Activated T-cell treated with anti-CD3 and anti-CD28 coated beads, Interleukin-2, amount 50 U/mL, for 1 hour (primary cell): ENCODE data around the gene SLC25A12.
A peak's percentile ranks its signal among the peaks of the same experiment; 100 is the strongest.
"Not testable (repeated sequence)": the region's sequence is repeated elsewhere in the genome, so short reads cannot be mapped to it uniquely, and the experiment has no call there.

Experiments
- DNase-seq: peaks from one replicate; pipeline ENCODE4 v3.0.0-alpha.2; 2020

The SLC25A12 gene, protein sequence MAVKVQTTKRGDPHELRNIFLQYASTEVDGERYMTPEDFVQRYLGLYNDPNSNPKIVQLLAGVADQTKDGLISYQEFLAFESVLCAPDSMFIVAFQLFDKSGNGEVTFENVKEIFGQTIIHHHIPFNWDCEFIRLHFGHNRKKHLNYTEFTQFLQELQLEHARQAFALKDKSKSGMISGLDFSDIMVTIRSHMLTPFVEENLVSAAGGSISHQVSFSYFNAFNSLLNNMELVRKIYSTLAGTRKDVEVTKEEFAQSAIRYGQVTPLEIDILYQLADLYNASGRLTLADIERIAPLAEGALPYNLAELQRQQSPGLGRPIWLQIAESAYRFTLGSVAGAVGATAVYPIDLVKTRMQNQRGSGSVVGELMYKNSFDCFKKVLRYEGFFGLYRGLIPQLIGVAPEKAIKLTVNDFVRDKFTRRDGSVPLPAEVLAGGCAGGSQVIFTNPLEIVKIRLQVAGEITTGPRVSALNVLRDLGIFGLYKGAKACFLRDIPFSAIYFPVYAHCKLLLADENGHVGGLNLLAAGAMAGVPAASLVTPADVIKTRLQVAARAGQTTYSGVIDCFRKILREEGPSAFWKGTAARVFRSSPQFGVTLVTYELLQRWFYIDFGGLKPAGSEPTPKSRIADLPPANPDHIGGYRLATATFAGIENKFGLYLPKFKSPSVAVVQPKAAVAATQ

GRCh38 chr2:171893824-171894611, at the start of gene SLC25A12:
Gene SLC25A12 (minus strand): TSS chr2:171894244. CDS start chr2:171894214, 30 bp downstream.
- DNase-seq = peak; percentile 71

DNA sequence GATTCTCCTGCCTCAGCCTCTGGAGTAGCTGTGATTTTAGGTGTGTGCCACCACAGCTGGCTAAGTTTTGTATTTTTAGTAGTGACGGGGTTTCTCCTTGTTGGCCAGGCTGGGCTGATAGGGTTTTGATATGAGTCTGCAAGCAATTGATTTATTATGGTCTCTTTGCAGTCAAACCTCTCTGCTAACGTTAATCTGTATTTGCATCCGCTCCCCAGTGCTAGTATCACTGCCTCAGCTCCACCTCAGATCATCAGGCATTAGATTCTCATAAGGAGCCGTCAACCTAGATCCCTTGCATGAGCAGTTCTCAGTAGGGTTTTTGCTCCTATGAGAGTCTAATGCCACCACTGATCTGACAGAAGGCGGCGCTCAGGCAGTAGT, 47.3 kb upstream of the SLC25A12 start:
- DNase-seq = no peak

- no peak for DNase-seq
Observed at GRCh38 chr2:171939743-171940071, 45.7 kb upstream of the SLC25A12 start.

- DNase-seq = no peak
Observed at GRCh38 chr2:171939058-171939742, 45.2 kb upstream of the SLC25A12 start.

DNA sequence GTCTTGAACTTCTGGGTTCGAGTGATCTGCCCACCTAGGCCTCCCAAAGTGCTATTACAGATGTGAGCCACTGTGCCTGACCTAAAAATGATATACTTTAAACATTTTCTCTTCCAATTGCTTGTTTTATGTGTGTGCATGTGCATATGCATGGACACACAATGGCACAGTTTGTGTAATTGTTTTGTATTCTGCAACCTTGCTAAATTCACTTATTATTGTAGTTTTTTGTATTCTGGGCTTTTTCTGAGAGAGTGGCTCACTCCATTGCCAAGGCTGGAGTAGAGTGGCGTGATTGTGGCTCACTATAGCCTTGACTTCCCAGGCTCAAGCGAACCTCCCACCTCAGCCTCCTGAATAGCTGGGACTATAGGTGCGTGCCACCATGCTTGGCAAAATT, 36.3 kb upstream of the SLC25A12 start:
- DNase-seq = no peak

GRCh38 chr2:171924170-171924942, 30.3 kb upstream of the SLC25A12 start:
- DNase-seq = no peak

- no peak for DNase-seq
Observed at GRCh38 chr2:171923206-171923605, 29.2 kb upstream of the SLC25A12 start.

DNA sequence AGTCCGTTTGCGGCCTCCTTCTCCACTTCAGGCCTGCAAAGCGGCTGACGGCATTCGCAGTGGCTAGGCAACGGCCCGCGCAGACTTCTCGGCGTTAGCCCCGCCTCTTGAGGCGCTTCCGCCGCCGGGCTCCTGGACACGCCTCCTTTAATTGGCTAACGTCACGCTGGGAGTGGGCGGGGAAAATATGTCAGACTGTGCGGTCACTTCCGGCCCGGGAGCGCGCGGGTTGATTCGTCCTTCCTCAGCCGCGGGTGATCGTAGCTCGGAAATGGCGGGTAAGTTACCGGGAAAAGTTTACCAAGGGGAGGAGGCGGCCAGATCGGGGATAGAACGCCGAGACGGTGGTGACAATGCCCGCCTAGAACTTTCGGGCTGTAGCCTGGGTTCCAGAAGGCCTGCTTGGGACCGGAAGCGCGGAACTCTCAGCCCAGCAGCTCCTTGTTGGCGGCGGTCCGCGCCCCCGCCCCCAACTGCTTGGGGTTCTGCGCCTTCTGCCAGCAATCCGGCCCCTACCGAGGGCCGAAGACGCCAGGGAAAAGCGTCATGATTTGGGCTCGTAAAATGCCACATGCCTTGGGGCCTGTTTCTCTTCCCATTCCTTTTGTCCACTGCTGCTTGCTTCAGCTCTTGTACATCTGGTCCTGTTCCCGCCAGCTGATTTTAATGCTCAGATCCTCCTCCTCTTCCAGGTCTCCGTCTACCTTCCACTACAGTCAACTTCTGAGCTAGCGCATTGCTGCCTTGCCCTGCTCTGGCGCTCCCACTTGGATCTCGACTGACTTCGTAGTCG, 28.4 kb upstream of the SLC25A12 start, which contains the start of gene HAT1:
Gene HAT1, plus strand, starts transcription at position 232 of the 793 bp plus-strand sequence. Its CDS starts 40 bp downstream, at position 272.
- peak; percentile 98 for DNase-seq

DNA sequence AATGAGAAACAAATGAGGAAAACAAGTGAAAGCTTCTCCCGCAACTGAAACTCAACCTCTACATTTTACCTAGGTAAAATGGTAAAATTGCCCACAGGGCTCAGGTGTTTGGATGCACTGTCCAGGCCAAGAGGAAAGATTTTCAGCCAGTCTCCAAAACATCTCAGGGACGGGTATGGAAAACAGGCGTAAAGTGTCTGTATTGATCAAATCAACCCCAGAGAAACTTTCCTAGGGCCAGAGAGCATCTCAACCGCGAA, 27.9 kb upstream of the SLC25A12 start:
- no peak for DNase-seq

GRCh38 chr2:171919453-171919852, 25.4 kb upstream of the SLC25A12 start:
- no peak for DNase-seq

DNA sequence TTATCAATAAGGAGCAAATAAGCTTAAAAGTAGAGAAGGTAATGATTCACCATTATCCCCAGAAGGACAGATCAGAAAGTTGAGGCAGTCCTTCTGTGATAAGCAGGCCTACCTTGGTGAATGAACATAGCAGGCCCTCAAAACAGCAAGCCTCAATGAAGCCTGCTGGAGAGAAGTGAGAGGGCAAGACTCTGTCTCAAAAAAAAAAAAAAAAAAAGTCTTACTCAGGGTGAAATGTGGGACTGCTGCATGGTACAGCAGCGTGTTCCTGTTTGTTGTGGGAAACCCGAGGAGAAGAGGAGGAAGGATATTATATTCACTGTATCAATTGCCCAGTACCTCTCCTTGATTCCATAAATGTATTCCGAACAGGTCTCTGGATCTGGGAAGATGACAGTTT, 19.5 kb upstream of the SLC25A12 start:
- no peak for DNase-seq

DNA sequence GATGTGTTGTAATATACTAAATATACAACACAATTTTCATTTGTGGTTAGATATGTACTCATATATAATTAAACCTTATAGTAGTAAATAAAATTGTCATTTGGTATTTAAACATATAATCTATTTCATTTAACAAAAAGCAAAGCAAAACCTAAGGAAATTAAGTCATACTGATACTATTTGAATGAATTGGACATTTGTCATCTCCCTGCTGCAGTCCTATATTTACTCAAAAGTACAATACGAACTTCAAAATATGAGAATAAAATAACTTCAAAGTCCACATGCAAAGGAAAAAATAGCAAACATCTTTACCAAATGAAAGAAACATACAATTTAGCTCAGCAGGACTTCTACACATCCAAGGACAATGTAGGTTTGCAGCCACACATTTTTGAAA, 16.4 kb upstream of the SLC25A12 start:
- no peak for DNase-seq

GRCh38 chr2:171909266-171909665, 15.2 kb upstream of the SLC25A12 start:
- DNase-seq = no peak

DNA sequence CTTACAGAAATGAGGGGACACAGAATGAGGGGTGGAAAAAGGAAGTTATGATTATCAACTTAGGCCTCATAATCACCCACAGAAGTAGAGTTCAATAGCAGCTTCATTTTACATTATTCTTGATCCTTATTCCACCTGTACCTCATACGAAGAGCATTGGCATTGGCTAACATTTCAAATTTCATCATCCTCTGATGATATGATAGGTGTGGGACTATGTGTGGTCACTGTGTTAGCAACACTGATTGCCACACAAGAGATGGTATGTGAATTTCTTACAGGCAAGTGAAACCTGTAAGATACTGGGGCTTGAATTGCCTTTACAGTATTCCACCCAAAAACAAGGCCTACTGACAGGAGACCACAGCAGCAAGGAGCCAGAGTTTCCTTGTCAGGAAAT, 14.2 kb upstream of the SLC25A12 start:
- DNase-seq = no peak

- DNase-seq = no peak
Observed at GRCh38 chr2:171902840-171903420, 8.9 kb upstream of the SLC25A12 start.

DNA sequence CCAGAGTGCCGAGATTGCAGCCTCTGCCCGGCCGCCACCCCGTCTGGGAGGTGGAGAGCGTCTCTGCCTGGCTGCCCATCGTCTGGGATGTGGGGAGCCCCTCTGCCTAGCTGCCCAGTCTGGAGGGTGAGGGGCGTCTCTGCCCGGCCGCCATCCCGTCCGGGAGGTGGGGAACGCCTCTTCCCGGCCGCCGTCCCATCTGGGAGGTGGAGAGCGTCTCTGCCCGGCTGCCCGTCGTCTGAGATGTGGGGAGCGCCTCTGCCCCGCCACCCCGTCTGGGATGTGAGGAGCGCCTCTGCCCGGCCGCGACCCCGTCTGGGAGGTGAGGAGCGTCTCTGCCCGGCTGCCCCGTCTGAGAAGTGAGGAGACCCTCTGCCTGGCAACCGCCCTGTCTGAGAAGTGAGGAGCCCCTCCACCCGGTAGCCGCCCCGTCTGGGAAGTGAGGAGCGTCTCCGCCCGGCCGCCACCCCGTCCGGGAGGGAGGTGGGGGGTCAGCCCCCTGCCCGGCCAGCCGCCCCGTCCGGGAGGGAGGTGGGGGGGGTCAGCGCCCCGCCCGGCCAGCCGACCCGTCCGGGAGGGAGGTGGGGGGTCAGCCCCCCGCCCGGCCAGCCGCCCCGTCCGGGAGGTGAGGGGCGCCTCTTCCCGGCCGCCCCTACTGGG, 5.7 kb upstream of the SLC25A12 start:
- DNase-seq = not testable (repeated sequence)

GRCh38 chr2:171895786-171896185, 1.7 kb upstream of the SLC25A12 start:
- DNase-seq = no peak

DNA sequence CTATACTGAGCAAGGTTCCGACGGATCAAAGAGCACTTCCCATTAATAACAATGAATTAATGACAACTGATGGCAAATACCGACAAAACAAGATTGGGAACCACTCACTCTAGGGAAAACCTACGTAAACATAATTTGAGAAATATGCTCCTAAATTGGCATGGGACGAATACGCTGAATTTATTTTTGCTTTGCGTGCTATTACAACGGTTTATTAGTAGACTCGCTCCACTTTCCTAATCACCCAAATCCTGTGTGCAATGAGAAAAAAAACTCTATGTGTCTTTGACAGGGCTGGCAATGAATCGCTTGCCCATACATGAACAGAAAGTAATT, 536 bp upstream of the SLC25A12 start:
- no peak for DNase-seq

DNA sequence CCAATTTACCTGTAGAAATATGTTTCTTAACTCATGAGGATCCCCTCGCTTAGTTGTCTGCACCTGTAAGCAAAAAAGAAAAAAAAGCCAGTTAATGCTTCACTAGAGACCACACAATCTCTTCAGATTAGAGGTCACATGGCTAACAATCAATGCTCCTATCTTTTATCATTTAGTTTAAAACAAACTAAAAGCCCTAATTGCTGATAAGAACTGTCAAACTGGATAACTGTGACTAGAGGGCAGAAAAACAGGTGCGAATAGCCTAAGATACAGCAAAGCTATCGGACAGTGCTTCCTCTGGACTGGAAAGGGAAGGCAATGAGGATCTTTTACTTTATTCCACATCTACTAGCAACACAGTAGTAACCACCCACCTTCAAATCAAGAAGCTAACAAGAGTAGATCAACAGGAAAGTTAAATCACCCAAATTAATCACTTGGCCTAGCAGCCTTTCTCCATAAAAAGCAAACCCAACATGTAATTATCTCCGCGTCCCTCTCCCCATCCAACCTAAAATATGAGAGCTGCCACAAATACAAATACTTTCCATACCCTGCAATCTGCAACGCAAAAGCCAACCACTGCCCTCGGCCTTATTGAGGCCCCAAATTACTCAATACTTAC, 734 bp downstream of the SLC25A12 start:
- no peak for DNase-seq

GRCh38 chr2:171889808-171890207, 4.2 kb downstream of the SLC25A12 start:
- DNase-seq = no peak
